Transverse colon (tissue), 4 donors: Measurements from ENCODE around the gene TUBB.

Experiments used
- POLR2AphosphoS5 ChIP-seq, 3 donors: sonication (generic); formaldehyde crosslinking; IDR thresholded peaks; one replicate each; pipeline ENCODE4 v1.6.1; 2016; ENCODE audit warnings: antibody characterized with exemption in 3 of 3
- TF ChIP-seq, protein P1 (sequence below), 5 experiments: fragments of 200-600 bp in 3 of 5; fragments of 450-650 bp in 2 of 5; sonication (generic) in 3 of 5; IDR thresholded peaks; 1 replicate in 2 of 5; 2 replicates in 3 of 5; pipeline ENCODE4 v1.5.1; 2016 to 2017; ENCODE audit warnings: antibody characterized with exemption in 5 of 5, inconsistent platforms in 3 of 5, mild to moderate bottlenecking in 2 of 5, moderate library complexity in 1 of 5

GRCh38 chr6:30703011-30703410, 17.1 kb upstream of the TUBB start:
- no peak for TF ChIP-seq POLR2AphosphoS5 (IDR thresholded peaks at IDR 0.05)
- TF ChIP-seq, protein P1, sequence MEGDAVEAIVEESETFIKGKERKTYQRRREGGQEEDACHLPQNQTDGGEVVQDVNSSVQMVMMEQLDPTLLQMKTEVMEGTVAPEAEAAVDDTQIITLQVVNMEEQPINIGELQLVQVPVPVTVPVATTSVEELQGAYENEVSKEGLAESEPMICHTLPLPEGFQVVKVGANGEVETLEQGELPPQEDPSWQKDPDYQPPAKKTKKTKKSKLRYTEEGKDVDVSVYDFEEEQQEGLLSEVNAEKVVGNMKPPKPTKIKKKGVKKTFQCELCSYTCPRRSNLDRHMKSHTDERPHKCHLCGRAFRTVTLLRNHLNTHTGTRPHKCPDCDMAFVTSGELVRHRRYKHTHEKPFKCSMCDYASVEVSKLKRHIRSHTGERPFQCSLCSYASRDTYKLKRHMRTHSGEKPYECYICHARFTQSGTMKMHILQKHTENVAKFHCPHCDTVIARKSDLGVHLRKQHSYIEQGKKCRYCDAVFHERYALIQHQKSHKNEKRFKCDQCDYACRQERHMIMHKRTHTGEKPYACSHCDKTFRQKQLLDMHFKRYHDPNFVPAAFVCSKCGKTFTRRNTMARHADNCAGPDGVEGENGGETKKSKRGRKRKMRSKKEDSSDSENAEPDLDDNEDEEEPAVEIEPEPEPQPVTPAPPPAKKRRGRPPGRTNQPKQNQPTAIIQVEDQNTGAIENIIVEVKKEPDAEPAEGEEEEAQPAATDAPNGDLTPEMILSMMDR (IDR thresholded peaks at IDR 0.05): no peak
